Suprapubic skin (tissue), 4 donors: ENCODE results near the gene GRM1.

ENCODE experiments used
- EP300 ChIP-seq: sonication (generic); formaldehyde crosslinking; IDR thresholded peaks from one replicate; pipeline ENCODE4 v1.6.1; 2017; ENCODE audit warnings: antibody characterized with exemption
- POLR2A ChIP-seq, 2 donors: fragments of 450-650 bp; IDR thresholded peaks; one replicate each; pipeline ENCODE4 v1.6.1; 2017; ENCODE audit warnings: antibody characterized with exemption in 2 of 2, mild to moderate bottlenecking in 2 of 2, moderate library complexity in 2 of 2
- POLR2AphosphoS5 ChIP-seq, 3 donors: sonication (generic); formaldehyde crosslinking; IDR thresholded peaks; one replicate each; pipeline ENCODE4 v1.6.1; 2017; ENCODE audit warnings: antibody characterized with exemption in 3 of 3
- TF ChIP-seq, protein P1 (sequence below), 2 donors: fragments of 200-600 bp in 1 of 2; fragments of 450-650 bp in 1 of 2; sonication (generic) in 1 of 2; IDR thresholded peaks; one replicate each; pipeline ENCODE4 v1.5.1; 2016 to 2019; ENCODE audit warnings: antibody characterized with exemption in 2 of 2, mild to moderate bottlenecking in 1 of 2, moderate library complexity in 1 of 2

DNA sequence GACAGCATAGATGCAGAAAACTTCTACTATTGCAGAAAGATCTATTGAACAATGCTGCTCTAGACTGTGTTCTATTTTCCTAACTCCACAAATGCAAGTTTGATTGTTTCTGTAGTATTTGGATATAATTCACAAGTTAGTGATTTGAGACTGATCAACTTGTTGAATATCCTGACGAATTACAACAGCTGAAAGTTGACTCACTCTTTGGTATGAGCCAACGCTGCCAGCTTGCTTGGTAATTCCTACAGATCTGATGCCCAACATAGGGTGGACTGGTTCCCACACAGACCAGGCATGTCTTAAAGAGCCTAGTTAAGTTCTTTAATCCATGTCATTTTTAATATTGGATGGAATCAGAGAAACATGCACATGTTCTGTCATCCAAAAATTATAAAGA lies 283.7 kb downstream of the GRM1 start:
- TF ChIP-seq POLR2A (IDR thresholded peaks at IDR 0.05) (no peak), POLR2AphosphoS5 (IDR thresholded peaks at IDR 0.05) (no peak), EP300 (no peak)
- TF ChIP-seq, protein P1, sequence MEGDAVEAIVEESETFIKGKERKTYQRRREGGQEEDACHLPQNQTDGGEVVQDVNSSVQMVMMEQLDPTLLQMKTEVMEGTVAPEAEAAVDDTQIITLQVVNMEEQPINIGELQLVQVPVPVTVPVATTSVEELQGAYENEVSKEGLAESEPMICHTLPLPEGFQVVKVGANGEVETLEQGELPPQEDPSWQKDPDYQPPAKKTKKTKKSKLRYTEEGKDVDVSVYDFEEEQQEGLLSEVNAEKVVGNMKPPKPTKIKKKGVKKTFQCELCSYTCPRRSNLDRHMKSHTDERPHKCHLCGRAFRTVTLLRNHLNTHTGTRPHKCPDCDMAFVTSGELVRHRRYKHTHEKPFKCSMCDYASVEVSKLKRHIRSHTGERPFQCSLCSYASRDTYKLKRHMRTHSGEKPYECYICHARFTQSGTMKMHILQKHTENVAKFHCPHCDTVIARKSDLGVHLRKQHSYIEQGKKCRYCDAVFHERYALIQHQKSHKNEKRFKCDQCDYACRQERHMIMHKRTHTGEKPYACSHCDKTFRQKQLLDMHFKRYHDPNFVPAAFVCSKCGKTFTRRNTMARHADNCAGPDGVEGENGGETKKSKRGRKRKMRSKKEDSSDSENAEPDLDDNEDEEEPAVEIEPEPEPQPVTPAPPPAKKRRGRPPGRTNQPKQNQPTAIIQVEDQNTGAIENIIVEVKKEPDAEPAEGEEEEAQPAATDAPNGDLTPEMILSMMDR (IDR thresholded peaks at IDR 0.05): no peak
